Stomach smooth muscle (tissue), 2 donors: ENCODE measurements around the gene FBRSL1.

ENCODE experiments used
- H3K27ac ChIP-seq: one replicate; pipeline ENCODE4 v1.7.0; 2013; ENCODE audit warnings: mild to moderate bottlenecking, low read length, inconsistent platforms
- H3K27me3 ChIP-seq, 2 donors: one replicate each; pipeline ENCODE4 v1.7.0; 2013; ENCODE audit warnings: low read length in 2 of 2; ENCODE audit not compliant: insufficient read depth in 2 of 2, control insufficient read depth in 1 of 2
- H3K36me3 ChIP-seq, 2 donors: one replicate each; pipeline ENCODE4 v1.7.0; 2013; ENCODE audit warnings: low read length in 2 of 2; ENCODE audit not compliant: control insufficient read depth in 2 of 2, insufficient read depth in 2 of 2
- H3K4me1 ChIP-seq: one replicate; pipeline ENCODE4 v1.7.0; 2013; ENCODE audit warnings: low read length; ENCODE audit not compliant: control insufficient read depth, insufficient read depth
- H3K4me3 ChIP-seq, 2 donors: one replicate each; pipeline ENCODE4 v1.7.0; 2013; ENCODE audit warnings: low read length in 2 of 2
- H3K9ac ChIP-seq, 2 donors: one replicate each; pipeline ENCODE4 v1.7.0; 2013; ENCODE audit warnings: low read length in 2 of 2, mild to moderate bottlenecking in 1 of 2
- H3K9me3 ChIP-seq, 2 donors: one replicate each; pipeline ENCODE4 v1.7.0; 2013; ENCODE audit warnings: low read length in 2 of 2; ENCODE audit not compliant: control insufficient read depth in 2 of 2
- donor health status: healthy.
- donor health status: Pancreatic carcinoma.

FBRSL1 gene

DNA sequence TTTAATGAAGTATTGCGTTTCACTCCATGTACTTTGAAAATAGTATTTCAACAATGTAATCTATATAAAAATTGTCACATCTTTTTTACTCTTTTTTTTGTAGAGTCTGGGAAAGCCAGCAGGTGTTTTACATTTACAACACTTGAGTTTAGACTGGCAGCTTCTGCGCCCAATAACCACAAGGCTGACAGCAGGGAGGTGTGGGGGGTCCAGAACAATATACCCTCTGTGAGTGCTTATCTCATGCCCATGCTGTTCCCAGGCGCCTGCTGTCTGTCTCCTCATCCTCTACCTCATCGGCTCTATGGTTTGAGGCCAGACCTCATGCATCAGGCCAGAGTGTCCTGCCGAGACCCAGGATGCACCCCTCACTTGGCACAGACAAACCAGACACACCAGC is 24.9 kb downstream of the FBRSL1 start:
- H3K9me3 ChIP-seq, result peaks cover 0 to 10% of the 10 kb centered on the region in 2 donors
- H3K4me1 ChIP-seq, result peaks cover 4% of the 10 kb centered on the region
- H3K36me3 ChIP-seq, result peaks cover 12 to 16% of the 10 kb centered on the region in 2 donors
- no peak overlapping the region for H3K4me3 ChIP-seq
- peaks cover 0 to 15% of the 10 kb centered on the region in 2 donors for H3K27me3 ChIP-seq
- H3K27ac ChIP-seq, result no peak overlapping the region
- no peak overlapping the region for H3K9ac ChIP-seq

DNA sequence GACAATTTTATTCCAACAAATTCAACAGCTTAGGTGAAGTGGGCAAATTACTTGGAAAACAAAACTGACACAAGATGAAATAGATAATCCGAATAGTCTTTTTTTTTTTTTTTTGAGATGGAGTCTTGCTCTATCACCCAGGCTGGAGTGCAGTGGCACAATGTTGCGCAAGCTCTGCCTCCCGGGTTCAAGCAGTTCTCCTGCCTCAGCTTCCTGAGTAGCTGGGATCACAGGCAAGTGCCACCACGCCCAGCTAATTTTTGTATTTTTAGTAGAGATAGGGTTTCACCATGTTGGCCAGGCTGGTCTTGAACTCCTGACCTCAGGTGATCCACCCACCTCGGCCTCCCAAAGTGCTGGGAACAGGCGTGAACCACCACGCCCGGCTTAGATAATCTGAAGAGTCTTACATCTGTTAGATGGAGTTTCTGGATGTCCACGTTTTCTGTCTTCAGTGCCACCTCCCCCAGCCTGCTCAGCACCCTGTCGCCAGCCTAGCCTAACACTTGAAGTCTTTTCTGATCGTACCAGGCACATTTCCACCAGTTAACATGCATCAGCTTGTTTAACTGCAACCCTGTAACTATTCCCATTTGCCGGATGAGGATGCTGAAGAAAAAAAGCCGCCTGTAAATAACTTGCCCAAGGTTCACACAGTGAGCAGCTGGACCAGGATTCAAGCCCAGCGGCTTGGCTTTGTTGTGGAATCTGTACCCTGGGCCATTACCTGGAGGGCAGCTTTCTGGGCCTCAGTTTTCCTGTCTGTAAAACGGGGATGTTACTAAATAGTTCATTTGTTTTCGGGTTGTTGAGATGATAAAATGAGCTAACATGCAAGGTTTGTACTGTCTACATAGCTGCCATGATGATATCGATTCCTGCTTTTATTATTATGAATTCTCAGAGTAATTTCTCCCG is 26.4 kb downstream of the FBRSL1 start:
- Histone ChIP-seq H3K27me3 (peaks cover 0 to 2% of the 10 kb centered on the region in 2 donors), H3K27ac (no peak overlapping the region), H3K9me3 (peaks cover 0 to 10% of the 10 kb centered on the region in 2 donors), H3K4me1 (peaks cover 4% of the 10 kb centered on the region), H3K9ac (no peak overlapping the region), H3K4me3 (no peak overlapping the region), H3K36me3 (peaks cover 12 to 16% of the 10 kb centered on the region in 2 donors)

DNA sequence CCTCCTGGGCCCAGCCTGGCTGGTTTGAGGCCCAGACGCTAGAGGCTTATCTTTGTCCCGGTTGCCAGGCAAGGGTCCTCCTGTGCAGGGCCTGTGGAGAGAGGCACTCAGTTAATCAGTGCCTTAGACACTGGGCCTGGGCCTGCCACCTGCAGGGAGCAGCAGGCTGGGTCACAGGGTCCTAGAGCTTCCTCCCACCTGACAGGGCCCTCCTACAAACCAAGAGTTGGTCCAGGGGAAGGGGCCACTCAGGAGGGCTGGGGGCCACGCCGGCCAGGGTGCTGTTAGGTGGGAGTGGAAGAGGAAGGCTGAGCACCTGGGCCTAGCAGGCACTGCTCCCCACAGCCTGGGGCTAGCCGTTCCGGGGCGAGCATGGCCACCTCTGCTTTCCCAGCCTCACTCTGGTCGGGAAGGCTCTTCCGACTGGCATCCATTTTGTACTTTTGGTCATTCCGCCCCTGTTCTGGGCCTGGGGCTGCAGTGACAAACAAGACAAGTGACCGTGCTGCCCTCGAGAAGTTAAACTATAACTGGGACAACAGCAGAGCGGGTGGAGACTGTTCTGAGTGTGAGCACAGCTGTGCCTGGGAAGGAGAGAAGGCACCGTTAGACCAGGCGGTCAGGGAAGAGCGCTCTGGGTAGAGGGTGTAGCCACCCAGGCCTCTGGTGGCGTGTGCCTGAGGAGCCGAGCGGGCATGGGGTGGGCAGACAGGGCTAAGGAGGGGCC is 27.2 kb downstream of the FBRSL1 start:
- H3K9me3 ChIP-seq, result peaks cover 0 to 10% of the 10 kb centered on the region in 2 donors
- H3K36me3 ChIP-seq, result peaks cover 12 to 16% of the 10 kb centered on the region in 2 donors
- H3K4me3 ChIP-seq, result no peak overlapping the region
- H3K27me3 ChIP-seq, result no peaks in the 10 kb centered on the region
- peaks cover 4% of the 10 kb centered on the region for H3K4me1 ChIP-seq
- H3K27ac ChIP-seq, result no peak overlapping the region
- H3K9ac ChIP-seq, result no peak overlapping the region

DNA sequence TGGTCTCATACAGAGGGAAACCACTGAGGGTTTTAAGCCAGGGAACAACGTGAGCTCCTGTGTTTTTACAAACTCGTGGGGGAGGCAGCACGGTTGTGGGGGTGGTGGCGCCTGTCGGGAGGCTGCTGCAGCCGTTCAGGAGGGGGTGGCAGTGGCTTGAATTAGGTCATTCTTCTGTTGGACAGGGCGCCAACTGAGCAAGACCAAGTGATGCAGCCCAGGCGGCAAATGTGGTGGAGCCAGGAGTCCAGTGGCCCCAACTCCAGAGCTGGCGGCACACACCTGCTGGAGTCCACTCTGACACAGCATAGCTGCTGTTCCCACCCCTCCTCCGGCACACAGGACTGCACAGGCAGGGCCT is 27.8 kb downstream of the FBRSL1 start:
- H3K9ac ChIP-seq, result no peak overlapping the region
- no peak overlapping the region for H3K4me3 ChIP-seq
- H3K4me1 ChIP-seq, result no peaks in the 10 kb centered on the region
- peaks cover 12 to 16% of the 10 kb centered on the region in 2 donors for H3K36me3 ChIP-seq
- H3K27ac ChIP-seq, result no peak overlapping the region
- peaks cover 0 to 10% of the 10 kb centered on the region in 2 donors for H3K9me3 ChIP-seq
- no peaks in the 10 kb centered on the region for H3K27me3 ChIP-seq

DNA sequence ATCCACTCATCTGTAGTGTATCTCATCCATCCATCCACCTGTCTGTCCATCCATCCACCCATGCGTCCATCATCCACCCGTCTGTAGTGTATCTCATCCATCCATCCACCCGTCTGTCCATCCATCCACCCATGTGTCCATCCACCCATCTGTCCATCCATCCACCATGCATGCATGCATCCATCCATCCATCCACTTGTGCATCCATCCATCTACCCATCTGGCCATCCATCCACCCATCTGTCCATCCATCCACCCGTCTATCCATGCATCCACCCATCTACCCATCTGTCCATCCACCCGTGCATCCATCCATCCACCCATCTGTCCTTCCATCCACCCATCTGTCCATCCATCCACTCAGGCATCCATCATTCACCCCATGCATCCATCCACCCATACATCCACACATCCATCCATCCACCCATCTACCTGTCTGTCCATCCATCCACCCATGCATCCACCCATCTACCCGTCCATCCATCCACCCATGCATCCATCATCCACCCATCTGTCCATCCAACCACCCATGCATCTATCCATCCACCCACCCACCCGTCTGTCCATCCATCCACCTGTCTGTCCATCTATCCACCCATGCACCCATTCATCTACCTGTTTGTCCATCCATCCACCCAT is 28.5 kb downstream of the FBRSL1 start:
- Histone ChIP-seq H3K27me3 (no peaks in the 10 kb centered on the region), H3K9ac (no peak overlapping the region), H3K27ac (no peak overlapping the region), H3K36me3 (peaks cover 12 to 16% of the 10 kb centered on the region in 2 donors), H3K4me3 (no peak overlapping the region), H3K4me1 (peaks cover 1% of the 10 kb centered on the region), H3K9me3 (peaks cover 0 to 10% of the 10 kb centered on the region in 2 donors)

DNA sequence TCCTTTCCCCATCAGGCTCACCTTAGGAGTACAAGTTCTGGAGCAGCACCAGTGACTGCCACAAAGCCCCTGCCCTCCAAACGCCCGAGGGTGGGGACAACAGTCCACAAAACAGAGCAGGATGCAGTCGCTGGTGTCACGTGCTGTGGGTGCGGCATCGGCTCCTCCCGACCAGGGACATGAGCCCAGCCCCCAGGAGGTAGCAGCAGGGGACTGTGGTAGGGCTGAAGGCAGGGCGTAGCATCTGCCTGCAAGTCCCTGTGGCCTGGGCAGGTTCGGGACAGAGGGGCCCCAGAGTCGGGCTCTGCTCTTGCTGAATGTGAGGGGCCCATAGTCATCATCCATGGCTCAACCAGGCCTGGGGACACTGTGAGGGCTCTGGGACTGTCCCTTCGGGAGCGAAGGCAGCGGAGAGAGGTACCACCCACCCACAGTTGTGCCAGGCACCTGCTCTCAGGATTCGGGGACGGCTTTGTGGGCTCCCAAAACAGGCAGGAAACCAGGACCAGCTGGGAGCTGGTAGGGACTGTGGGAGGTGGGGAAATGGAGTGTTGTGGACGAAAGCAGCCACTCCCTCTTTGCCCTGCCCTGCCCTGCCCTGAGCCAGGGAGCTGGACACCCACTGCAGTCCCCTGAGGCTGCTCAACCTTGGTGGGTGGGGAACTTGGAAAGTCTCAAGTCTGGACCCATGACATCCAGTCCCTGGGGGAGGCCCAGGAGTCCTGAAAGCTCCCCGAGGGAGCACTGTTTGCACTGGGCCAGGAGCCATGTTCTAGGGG is 30.7 kb downstream of the FBRSL1 start:
- Histone ChIP-seq H3K27ac (no peak overlapping the region), H3K27me3 (no peaks in the 10 kb centered on the region), H3K4me1 (peaks cover 8% of the 10 kb centered on the region), H3K9ac (no peak overlapping the region), H3K9me3 (peaks cover 0 to 5% of the 10 kb centered on the region in 2 donors), H3K36me3 (peaks cover 9 to 13% of the 10 kb centered on the region in 2 donors), H3K4me3 (no peak overlapping the region)

DNA sequence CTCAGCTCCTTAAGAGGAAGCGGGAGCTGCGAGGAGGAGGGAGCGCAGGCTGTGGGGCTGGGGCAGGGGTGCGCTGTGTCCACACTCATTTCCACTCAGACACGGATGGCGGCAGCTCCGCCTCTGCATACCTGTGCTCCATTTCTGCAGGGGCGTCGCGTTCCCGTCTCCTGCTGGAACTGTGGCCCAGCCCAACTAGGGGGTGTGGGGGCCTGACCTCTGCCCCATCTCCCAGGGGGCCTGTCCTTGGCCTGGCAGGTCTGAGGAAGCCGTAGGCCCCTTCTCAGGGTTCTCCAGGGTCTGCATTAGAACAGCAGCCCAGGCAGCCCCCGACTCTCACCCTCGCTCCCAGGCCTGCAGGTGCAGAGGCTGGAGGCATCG is 31.2 kb downstream of the FBRSL1 start:
- H3K27ac ChIP-seq, result no peak overlapping the region
- no peaks in the 10 kb centered on the region for H3K9me3 ChIP-seq
- no peak overlapping the region for H3K4me3 ChIP-seq
- peaks cover 8% of the 10 kb centered on the region for H3K4me1 ChIP-seq
- no peak overlapping the region for H3K9ac ChIP-seq
- peaks cover 9 to 13% of the 10 kb centered on the region in 2 donors for H3K36me3 ChIP-seq
- no peaks in the 10 kb centered on the region for H3K27me3 ChIP-seq

DNA sequence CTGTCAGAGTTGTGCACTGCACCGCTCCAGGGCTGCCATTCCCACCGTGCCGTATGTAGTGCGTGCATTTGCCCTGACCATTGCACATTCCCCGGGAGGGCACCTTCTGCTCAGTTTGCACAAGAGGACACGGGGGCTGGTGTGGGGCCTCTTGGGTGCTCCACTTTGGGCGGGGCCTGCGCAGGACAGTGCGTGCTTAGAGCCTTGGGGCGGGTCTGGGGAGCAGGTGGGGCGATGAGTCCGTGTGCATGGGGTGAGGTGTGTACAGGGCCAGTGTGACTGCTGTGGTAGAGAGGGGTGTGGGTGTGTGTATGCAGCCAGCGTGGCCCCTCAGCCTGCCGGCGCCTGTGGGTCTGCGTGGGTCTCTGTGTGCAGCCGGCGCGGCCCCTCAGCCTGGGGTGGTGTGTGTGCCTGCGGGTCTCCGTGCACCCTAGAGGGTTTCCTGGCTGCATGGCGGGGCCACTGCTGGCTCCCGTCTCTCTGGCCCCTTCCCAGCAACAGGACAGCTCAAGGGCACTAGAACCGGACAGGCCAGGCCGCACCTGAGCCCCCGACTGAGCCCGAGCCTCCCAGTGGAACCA is 31.9 kb downstream of the FBRSL1 start:
- no peak overlapping the region for H3K4me3 ChIP-seq
- no peak overlapping the region for H3K9ac ChIP-seq
- H3K36me3 ChIP-seq, result peaks cover 9 to 13% of the 10 kb centered on the region in 2 donors
- H3K9me3 ChIP-seq, result no peaks in the 10 kb centered on the region
- no peaks in the 10 kb centered on the region for H3K27me3 ChIP-seq
- H3K27ac ChIP-seq, result no peak overlapping the region
- H3K4me1 ChIP-seq, result peaks cover 8% of the 10 kb centered on the region

DNA sequence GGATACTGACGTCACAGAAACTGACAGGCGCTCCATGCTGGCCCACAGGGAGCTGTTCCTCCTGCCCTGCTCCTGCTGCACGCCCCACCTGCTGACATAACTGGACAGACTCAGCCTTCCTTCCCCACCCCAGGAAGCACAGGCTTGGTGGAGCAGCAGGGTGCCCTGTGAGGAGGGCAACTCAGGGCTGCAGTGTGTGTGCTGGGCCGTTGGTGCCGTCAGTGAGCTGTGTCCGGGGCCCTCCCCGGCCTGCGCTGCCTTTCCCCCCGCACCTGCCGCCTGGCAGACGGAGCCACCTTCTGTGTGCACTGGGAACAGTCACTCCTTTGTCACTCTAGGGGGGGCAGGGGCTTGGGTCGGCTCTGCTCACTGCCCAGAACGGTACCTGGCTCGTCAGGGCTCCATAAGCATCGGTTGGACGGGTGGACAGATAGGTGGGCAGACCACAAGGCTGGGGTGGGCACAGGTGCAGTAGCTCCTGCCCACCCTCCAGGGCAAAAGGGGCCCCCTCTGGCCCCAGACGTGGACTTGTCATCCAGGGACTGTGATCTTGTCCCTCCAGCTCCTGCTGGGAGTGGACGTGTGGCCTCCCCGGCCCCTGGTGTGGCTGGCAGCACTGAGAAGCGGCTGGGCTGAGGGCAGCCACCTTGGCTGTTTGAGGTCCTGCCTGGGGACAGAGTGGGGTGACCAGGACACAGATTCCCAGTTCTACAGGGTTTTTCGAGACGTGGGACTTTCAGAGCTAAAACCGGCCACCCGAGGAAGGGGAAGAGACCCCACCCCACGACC is 32.8 kb downstream of the FBRSL1 start:
- Histone ChIP-seq H3K27me3 (no peaks in the 10 kb centered on the region), H3K27ac (no peak overlapping the region), H3K4me1 (peaks cover 8% of the 10 kb centered on the region), H3K36me3 (peaks cover 9 to 13% of the 10 kb centered on the region in 2 donors), H3K9me3 (no peaks in the 10 kb centered on the region), H3K9ac (no peak overlapping the region), H3K4me3 (no peak overlapping the region)
